ENCODE data around the gene NPS.

NPS gene

GRCh38 chr10:127569210-127569609, 20.1 kb downstream of the NPS start:
- ATAC-seq = no peak
- TF ChIP-seq TSHZ2 (CRISPR knock-in tag; IDR thresholded peaks at IDR 0.05) = no peak
- no peak for TF ChIP-seq ZNF70 (CRISPR knock-in tag; IDR thresholded peaks at IDR 0.05)
- no peak for TF ChIP-seq PPARA (CRISPR knock-in tag; IDR thresholded peaks at IDR 0.05; ENCODE audit: borderline replicate concordance)

GRCh38 chr10:127570036-127570435, 20.9 kb downstream of the NPS start:
- TF ChIP-seq SNAI2 (CRISPR knock-in tag; IDR thresholded peaks at IDR 0.05) (no peak), TSHZ2 (CRISPR knock-in tag; IDR thresholded peaks at IDR 0.05) (no peak), GLIS3 (CRISPR knock-in tag; IDR thresholded peaks at IDR 0.05) (no peak), ZC3H10 (CRISPR knock-in tag; IDR thresholded peaks at IDR 0.05) (no peak), CREB5 (CRISPR knock-in tag; IDR thresholded peaks at IDR 0.05; ENCODE audit: low read depth) (no peak)
- no peak for ATAC-seq

- TF ChIP-seq ARNTL (CRISPR knock-in tag; IDR thresholded peaks at IDR 0.05; ENCODE audit: borderline replicate concordance, low read depth) (no peak), PPARA (CRISPR knock-in tag; IDR thresholded peaks at IDR 0.05; ENCODE audit: borderline replicate concordance) (no peak), CSDC2 (CRISPR knock-in tag; IDR thresholded peaks at IDR 0.05) (no peak), GLIS3 (CRISPR knock-in tag; IDR thresholded peaks at IDR 0.05) (no peak)
- no peak for ATAC-seq
Measured at GRCh38 chr10:127571386-127571785, 22.3 kb downstream of the NPS start.

- no peak for TF ChIP-seq POU6F1 (CRISPR knock-in tag; IDR thresholded peaks at IDR 0.05; ENCODE audit: borderline replicate concordance, low read depth)
- TF ChIP-seq TCF4 (CRISPR knock-in tag; IDR thresholded peaks at IDR 0.05; ENCODE audit: borderline replicate concordance) = no peak
- no peak for TF ChIP-seq TSHZ2 (CRISPR knock-in tag; IDR thresholded peaks at IDR 0.05)
- TF ChIP-seq RARB (CRISPR knock-in tag; IDR thresholded peaks at IDR 0.05) = no peak
- TF ChIP-seq CREB5 (CRISPR knock-in tag; IDR thresholded peaks at IDR 0.05; ENCODE audit: low read depth) = no peak
- no peak for TF ChIP-seq OSR1 (CRISPR knock-in tag; IDR thresholded peaks at IDR 0.05)
- no peak for TF ChIP-seq GLIS3 (CRISPR knock-in tag; IDR thresholded peaks at IDR 0.05)
- no peak for TF ChIP-seq TOX (CRISPR knock-in tag; IDR thresholded peaks at IDR 0.05; ENCODE audit: borderline replicate concordance)
- no peak for TF ChIP-seq SNAI2 (CRISPR knock-in tag; IDR thresholded peaks at IDR 0.05)
- TF ChIP-seq ZFP3 (CRISPR knock-in tag; IDR thresholded peaks at IDR 0.05) = no peak
- no peak for TF ChIP-seq ZNF8 (CRISPR knock-in tag; IDR thresholded peaks at IDR 0.05)
- no peak for TF ChIP-seq CSRNP3 (CRISPR knock-in tag; IDR thresholded peaks at IDR 0.05)
- TF ChIP-seq BACH2 (CRISPR knock-in tag; IDR thresholded peaks at IDR 0.05; ENCODE audit: borderline replicate concordance) = no peak
- TF ChIP-seq PATZ1 (CRISPR knock-in tag; IDR thresholded peaks at IDR 0.05; ENCODE audit: borderline replicate concordance) = no peak
- no peak for TF ChIP-seq PPARA (CRISPR knock-in tag; IDR thresholded peaks at IDR 0.05; ENCODE audit: borderline replicate concordance)
- no peak for TF ChIP-seq CSDC2 (CRISPR knock-in tag; IDR thresholded peaks at IDR 0.05)
- no peak for ATAC-seq
Measured at GRCh38 chr10:127576051-127576450, 26.9 kb downstream of the NPS start.
